ENCODE measurements around the gene FNDC3B. TPM values are rescaled to one million over a fixed set of nuclear protein-coding genes. Genes with fewer than 3 reads are reported as not detected.

Gene FNDC3B
- total RNA-seq, 1 donor from 2014 or later: 56.1 TPM

DNA sequence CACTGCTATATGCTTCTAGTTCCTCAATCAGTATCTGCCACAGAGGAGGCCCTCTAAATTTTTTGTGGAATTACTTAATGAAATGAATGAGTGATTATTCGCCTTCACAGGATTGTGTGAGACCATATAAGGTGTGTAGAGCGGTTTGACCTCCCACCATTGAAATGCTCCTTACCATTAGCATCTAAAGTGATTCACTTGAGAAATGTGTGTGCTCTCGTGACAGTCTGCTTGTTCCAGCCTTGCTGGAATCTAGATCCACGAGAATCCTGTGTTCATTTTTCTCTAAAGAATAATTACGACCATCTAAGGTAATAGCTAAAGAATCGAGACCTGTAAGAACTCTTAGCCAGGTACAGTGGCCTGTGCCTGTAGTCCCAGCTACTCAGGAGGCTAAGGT is 126.9 kb downstream of the FNDC3B start:
- ATAC-seq (ENCODE audit: poor library complexity) (no peak), DNase-seq (no peak)
- intact Hi-C loops (cut with DNase I): no loop called here

DNA sequence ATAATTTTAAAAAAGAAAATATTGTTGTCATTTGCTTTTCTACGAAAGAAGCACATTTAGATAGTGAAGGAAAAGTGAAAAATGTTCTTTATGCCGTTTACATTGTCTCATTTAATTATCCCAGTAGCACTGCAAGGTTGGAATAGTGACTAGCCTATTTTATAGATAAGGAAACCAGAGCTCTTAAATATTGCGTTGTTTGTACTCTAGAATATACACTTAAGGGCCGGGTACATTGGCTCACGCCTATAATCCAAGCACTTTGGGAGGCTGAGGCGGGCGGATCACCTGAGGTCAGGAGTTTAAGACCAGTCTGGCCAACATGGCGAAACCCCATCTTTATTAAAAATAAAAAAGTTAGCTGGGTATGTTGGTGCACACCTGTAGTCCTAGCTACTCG is 127.5 kb downstream of the FNDC3B start:
- intact Hi-C loops (cut with DNase I): no loop called here
- no peak for ATAC-seq (ENCODE audit: poor library complexity)

DNA sequence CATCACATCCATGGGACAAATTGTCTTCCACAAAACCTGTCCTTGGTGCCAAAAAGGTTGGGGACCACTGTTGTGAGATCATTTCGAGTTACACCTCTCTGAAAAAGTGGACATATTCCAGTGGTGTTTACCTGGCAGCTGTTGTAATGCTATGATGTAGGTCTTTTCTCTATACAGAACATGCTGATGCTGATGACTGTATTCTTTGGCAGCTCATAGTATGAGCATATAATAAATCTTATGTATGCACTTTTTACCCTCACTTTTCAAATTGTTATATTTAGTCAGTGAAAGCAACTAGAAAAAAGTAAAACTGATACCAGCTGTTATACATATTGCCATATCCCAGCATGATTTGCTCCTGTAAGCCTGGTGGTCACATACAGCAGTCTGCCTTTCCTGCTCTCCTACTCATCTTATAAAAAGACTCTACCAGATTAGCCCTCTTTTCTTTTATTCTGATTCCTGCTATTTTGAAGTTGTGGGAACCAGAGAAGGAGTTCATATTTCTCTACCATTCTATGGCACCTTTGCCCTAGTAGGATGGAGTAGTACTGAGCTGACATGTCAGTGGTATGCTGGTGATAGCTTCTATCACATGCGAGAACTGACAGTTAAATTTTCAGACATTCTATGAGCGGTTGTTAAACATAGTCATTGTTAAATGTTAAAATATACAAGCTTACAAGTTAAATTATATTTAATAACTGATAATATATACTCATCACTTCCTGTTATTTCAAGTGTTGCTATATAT is 128.7 kb downstream of the FNDC3B start:
- intact Hi-C loops (cut with DNase I): no loop called here
- DNase-seq (no peak), ATAC-seq (ENCODE audit: poor library complexity) (peak; percentile 55)

More for the DNA sequence above, 127.5 kb downstream of the FNDC3B start:
- DNase-seq: no peak

- intact Hi-C loops (cut with DNase I): no loop called here
- no peak for DNase-seq
- no peak for ATAC-seq (ENCODE audit: poor library complexity)
These were observed 130.8 kb downstream of the FNDC3B start for GRCh38 chr3:172170073-172170709.

DNA sequence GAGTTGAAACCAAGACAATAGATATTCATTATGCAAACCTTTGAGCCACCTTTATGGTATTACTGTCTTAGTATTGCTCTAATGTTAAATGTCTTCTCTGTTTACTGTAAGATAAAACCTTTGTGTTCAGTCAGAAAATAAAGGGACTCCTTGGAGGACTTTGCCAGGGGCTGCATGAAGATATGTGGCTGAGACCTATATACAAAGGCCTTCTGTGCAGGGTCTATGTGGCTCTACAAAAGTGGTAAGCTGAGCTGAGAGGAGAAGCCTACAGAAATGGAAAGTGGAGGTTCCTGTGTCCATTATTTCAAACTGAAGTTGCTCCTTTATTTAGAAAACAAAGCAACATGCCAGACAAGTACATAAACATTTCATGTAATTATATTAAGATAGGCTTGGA is 131.5 kb downstream of the FNDC3B start:
- intact Hi-C loops (cut with DNase I): no loop called here
- DNase-seq (no peak), ATAC-seq (ENCODE audit: poor library complexity) (no peak)

- ATAC-seq (ENCODE audit: poor library complexity): no peak
- no peak for DNase-seq
- intact Hi-C loops (cut with DNase I): no loop called here
These were observed 132.2 kb downstream of the FNDC3B start for GRCh38 chr3:172171396-172172075.

GRCh38 chr3:172173316-172174254 is 134.2 kb downstream of the FNDC3B start:
- intact Hi-C loops (cut with DNase I): no loop called here
- DNase-seq (no peak), ATAC-seq (ENCODE audit: poor library complexity) (no peak)

DNA sequence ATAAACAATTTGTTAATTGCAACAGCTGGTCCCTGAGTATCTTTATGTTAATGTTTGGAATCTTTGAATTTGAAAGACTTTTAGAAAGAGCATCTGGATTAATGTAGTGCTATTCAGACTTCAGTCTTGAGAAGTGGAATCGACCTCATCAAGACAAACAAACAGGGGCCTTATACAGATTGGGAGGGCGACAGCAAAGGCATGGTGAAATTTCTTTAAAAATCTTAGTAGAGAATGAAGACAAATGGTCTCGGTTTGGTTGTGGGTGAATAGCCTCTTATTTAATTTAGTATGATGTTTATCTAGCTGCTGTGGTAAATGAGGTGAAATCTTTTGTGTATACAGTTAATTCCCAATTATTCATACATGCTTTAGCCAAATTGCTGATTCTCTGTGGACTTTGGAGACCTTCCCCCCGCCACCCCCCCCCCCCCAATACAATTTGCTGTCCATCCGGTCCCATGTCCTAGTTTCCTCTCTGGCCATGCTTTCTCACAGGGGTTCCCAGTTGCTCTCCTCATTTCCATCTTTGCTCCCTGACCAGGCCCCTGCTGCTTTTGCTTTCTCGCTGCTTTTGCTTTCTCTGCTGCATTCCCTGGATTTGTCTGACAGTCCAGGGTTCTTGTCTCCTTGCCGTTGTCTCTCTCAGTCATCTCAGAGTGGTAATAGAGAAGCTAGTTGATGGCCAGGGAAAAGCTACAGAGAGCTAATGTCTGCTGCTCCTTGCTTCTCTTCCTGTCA is 135.3 kb downstream of the FNDC3B start:
- no peak for ATAC-seq (ENCODE audit: poor library complexity)
- intact Hi-C loops (cut with DNase I): no loop called here

DNA sequence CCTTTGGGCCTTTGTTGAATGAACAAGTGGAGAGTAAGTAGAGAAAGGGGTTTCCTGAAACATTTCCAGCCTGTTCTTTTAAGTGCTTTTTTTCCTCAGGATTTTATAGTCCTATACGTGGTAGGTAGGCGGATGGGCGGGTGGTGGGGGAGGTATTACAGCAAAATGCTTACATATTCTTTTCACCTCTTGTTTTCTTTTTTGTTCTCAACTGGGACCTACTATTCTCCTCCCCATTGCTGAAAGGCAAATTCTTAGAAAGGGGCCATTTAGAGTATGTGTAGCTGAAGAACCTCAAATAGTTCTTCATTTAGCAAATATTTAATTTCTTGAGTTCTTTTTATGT is 135.8 kb downstream of the FNDC3B start:
- no peak for DNase-seq
- ATAC-seq (ENCODE audit: poor library complexity): no peak
- intact Hi-C loops (cut with DNase I): no loop called here

More for the DNA sequence above, 135.3 kb downstream of the FNDC3B start:
- DNase-seq: no peak

GRCh38 chr3:172176061-172176770 is 136.8 kb downstream of the FNDC3B start:
- ATAC-seq (ENCODE audit: poor library complexity): no peak

GRCh38 chr3:172177046-172177445 is 137.7 kb downstream of the FNDC3B start:
- DNase-seq: no peak
- ATAC-seq (ENCODE audit: poor library complexity): no peak
- intact Hi-C loops (cut with DNase I): no loop called here

More at GRCh38 chr3:172176061-172176770, 136.8 kb downstream of the FNDC3B start:
- intact Hi-C loops (cut with DNase I): no loop called here
- no peak for DNase-seq

DNA sequence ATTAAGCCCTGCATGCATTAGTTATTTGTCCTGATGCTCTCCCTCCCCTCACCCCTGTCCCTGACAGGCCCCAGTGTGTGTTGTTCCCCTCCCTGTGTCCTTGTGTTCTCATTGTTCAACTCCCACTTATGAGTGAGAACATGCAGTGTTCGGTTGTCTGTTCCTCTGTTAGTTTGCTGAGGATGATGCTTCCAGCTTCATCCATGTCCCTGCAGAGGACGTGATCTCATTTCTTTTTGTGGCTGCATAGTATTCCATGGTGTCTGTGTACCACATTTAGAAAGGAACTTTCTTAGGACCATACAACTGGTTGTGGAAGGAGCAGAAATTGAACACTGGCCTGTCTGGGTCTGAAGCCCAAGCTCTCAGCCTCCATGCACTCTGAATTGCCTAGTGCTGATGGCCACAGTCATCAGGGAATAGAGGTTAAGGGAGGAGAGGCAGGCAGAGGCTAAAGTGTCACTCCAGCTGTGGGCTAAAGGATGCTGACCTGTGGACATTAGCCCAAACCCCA is 138.5 kb downstream of the FNDC3B start:
- intact Hi-C loops (cut with DNase I): no loop called here
- ATAC-seq (ENCODE audit: poor library complexity): no peak
- DNase-seq: no peak

DNA sequence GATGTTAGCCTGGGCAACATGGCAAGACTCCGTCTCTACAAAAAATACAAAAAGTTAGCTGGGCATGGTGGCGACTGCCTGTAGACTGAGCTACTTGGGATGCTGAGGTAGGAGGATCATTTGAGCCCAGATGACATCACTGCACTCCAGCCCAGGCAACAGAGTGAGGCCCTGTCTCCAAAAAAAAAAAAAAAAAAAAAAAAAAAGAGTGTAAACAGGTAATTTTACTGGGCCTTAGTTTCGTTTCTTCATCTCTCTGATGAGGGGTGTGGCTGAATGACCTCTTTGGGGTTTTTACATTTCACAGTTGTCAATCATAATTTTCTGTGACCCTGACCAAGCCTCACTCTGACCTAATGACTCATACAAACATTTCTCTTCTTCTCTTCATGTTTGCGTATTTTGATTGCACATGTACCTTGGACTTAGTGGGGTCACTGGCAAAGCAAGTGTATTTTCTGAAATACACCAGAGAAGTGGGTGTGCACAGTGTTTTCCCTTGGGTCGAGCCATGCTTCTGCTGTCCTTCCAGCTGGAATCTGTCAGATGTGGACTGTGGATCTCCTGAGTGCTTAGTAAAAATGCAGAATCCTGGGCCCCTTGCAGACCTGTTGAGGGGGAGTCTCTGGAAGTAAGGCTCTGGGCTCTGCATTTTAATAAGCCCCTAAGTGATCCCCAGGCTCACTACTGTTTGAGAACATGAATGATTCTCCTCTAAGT is 140.5 kb downstream of the FNDC3B start:
- ATAC-seq (ENCODE audit: poor library complexity) (peak; percentile 6), DNase-seq (no peak)
- intact Hi-C loops (cut with DNase I): no loop called here

DNA sequence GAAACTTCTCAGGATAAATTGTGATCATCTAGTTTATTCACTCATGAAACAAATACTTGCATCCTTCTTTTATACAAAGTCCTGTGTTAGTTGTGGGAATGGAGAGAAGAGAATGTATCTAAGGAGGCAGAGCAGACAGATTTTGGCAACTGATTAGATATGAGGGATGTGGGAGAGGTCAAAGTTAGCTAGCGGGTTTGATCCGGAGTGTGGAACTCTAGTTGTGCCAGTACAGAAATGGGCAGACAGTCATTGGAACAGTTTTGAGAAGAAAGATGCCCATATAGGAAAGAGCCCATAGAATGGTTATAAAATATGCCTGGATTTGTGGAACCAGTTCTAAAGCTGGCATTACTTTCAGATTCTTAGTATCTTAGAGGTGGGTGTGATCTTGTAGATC is 141.1 kb downstream of the FNDC3B start:
- intact Hi-C loops (cut with DNase I): no loop called here
- DNase-seq: no peak
- ATAC-seq (ENCODE audit: poor library complexity): no peak

GRCh38 chr3:172181932-172182586 is 142.7 kb downstream of the FNDC3B start:
- DNase-seq: no peak
- ATAC-seq (ENCODE audit: poor library complexity): no peak
- intact Hi-C loops (cut with DNase I): no loop called here

DNA sequence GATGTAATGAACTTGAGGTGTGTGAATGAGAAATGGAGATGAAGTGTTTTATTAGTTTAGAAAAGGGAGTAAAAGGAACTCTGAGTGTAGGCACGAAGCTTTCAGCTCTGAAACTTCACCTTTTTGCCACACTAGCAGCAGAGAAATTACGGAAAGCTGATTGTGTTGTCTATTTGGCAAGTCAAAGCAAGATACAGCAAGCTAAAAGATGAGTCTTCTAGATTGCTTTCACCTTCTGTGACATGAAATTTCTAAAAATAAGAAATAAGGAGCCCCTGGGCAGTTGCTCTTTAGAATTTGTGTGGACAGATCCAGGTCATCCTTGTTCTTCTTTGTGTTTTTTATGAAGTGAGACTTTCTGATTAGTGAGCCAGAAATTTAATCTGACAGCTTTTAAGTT is 143.4 kb downstream of the FNDC3B start:
- DNase-seq (no peak), ATAC-seq (ENCODE audit: poor library complexity) (no peak)
- intact Hi-C loops (cut with DNase I): no loop called here
